ENCODE data around the gene AOX1. TPM values are rescaled to one million over a fixed set of nuclear protein-coding genes. Genes with fewer than 3 reads are reported as not detected.

AOX1 gene
- total RNA-seq, 4 donors from 2014 or later, result 87.3 to 221 (median 135) TPM

DNA sequence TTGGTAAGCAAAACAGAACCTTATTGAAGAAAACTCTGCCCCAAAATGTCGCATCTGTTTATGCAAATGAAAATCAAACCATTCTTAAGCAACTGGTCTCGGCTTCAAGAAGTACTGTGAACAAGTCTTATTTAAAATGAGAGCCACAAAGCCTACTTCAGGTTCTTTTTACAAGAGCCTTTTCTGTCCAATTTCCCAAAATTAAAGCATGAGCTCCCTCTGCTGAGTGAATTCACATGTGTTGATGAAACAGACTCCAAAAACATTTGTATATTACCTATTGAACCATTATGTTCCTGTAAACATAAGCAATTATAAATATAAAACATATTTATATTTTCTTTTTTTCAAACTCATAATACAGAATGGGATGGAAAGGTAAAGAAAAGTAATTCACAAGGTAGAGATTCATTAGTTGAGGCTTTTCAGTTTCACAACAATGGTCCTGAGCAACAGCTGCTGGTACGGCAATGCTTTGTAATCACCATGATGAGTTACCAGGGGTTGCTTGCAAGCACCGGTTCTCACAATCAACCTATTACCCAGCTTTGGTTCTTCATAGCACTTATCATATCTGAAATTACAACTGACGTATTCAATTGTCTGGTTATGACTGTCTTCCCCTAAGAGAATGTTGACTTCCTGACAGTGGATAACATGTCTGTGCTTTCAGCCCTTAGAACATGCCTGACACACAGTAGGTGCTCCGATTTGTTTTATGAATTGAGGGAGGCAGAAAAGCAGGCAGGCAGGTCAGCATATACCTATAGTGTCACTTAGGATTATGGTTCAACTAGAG is 117.5 kb downstream of the AOX1 start:
- Histone ChIP-seq H3K9me3 (no peaks in the 10 kb centered on the region), H3K4me3 (no peak overlapping the region), H3K27me3 (no peaks in the 10 kb centered on the region), H3K36me3 (no peaks in the 10 kb centered on the region), H3K27ac (no peak overlapping the region), H3K4me1 (no peaks in the 10 kb centered on the region)
- 45 to 47% methylated on average over 6 of the region's 6 CpGs for WGBS, 2 donors
- no peak for TF ChIP-seq EP300 (IDR thresholded peaks at IDR 0.05)
- TF ChIP-seq, protein P1, sequence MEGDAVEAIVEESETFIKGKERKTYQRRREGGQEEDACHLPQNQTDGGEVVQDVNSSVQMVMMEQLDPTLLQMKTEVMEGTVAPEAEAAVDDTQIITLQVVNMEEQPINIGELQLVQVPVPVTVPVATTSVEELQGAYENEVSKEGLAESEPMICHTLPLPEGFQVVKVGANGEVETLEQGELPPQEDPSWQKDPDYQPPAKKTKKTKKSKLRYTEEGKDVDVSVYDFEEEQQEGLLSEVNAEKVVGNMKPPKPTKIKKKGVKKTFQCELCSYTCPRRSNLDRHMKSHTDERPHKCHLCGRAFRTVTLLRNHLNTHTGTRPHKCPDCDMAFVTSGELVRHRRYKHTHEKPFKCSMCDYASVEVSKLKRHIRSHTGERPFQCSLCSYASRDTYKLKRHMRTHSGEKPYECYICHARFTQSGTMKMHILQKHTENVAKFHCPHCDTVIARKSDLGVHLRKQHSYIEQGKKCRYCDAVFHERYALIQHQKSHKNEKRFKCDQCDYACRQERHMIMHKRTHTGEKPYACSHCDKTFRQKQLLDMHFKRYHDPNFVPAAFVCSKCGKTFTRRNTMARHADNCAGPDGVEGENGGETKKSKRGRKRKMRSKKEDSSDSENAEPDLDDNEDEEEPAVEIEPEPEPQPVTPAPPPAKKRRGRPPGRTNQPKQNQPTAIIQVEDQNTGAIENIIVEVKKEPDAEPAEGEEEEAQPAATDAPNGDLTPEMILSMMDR (IDR thresholded peaks at IDR 0.05), result peak; percentile 30 to 76 (median 44)
- peak in 1 of 2 donors; percentile 83 for DNase-seq (ENCODE audit: low spot score in 2 of 2)

DNA sequence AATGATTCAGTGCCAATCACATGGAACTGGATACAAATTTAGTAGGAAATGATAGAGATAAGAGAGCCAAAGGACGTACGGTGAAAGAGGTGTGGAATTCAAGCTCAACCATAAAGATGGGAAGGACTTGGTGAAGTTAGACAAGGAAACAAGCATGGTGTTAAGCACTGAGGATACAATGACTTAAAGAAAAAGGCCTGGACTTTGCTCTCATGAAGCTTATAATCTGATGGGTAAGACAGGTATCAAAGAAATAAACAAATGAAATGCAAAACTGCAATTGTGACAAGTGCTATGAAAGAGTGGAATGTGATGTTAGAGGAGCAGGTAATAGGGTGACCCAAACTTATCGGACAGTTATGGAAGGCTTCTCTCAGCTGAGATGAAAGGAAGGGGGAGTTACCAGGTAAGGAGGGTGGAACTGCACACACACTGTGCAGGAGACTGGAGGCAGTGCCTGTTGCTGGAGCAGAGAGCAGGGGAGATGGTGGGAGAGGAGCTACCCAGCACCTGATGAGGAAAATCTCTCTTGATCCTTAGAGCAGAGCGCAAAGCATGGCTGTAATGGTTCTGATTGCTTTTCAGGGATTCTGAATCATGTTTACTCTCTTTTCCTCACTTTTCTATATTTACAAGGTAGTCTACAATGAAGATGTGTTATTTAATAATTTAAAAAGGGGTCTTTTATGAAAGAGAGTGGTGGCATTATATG is 118.3 kb downstream of the AOX1 start:
- no peaks in the 10 kb centered on the region for H3K36me3 ChIP-seq
- TF ChIP-seq EP300 (IDR thresholded peaks at IDR 0.05) (no peak), POLR2A (IDR thresholded peaks at IDR 0.05) (no peak)
- TF ChIP-seq, protein P1 (IDR thresholded peaks at IDR 0.05), result no peak
- no peak overlapping the region for H3K4me3 ChIP-seq
- DNase-seq (ENCODE audit: low spot score in 2 of 2), result no peak
- no peaks in the 10 kb centered on the region for H3K27me3 ChIP-seq
- H3K27ac ChIP-seq, result no peak overlapping the region
- 48 to 51% methylated on average over 4 of the region's 4 CpGs for WGBS, 2 donors
- no peaks in the 10 kb centered on the region for H3K4me1 ChIP-seq
- H3K9me3 ChIP-seq, result no peaks in the 10 kb centered on the region

DNA sequence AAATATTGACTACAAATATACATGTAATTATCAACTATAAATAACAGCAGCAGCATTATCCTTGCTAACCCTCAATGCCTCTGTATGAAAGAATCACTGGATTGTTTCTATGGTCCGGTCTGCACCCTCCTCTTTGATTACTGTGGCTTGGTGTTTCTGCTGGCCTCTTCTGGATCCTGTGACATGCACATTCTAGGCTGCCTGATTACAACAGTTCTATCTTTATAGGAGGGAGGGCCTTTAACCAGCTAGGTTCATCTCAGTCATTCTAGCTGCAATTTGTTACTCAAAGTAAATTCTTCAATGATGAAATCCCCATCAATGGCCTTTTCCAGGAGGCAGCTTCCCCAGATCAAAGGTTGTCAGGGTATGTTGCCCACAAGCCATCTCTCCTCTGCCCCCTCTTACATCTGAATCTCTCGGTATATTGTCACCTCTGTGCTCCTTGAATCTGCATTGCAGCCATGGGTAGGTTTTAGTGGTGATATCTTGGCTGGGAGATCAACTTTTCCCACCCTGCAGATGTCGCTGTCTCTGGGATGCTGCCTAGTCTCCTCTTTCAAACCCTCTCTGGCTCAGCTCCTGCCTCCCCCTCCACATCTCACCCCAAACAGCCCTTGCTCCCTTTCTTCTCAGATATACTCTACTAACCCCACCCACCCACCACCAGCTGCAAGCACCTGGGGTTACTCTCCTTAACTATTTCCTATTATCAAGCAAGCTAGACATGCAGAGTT is 119.7 kb downstream of the AOX1 start:
- H3K4me1 ChIP-seq, result no peaks in the 10 kb centered on the region
- no peaks in the 10 kb centered on the region for H3K27me3 ChIP-seq
- TF ChIP-seq EP300 (IDR thresholded peaks at IDR 0.05), result no peak
- DNase-seq (ENCODE audit: low spot score in 2 of 2), result no peak
- no peaks in the 10 kb centered on the region for H3K36me3 ChIP-seq
- no peak overlapping the region for H3K4me3 ChIP-seq
- 34 to 45% methylated on average over 3 of the region's 3 CpGs for WGBS, 2 donors
- H3K27ac ChIP-seq, result no peak overlapping the region
- no peaks in the 10 kb centered on the region for H3K9me3 ChIP-seq

DNA sequence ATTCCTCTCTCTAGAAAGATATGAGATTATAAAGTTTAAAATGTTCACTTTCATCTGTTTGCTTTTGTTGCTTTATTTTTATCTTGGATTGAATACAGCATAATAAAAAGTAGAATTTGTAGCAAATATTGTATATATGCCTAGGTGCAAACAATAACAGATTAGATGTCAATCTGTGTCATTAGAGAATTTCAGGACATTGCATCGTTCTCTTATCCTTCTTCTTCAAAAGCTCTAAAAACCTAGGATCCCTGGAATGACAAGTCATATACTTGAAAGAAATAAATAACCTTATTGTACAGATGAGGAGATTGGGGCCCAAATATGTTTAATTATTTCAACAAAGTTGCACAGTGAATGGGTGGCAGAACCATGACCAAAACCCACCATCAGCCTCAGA is 123.1 kb downstream of the AOX1 start:
- no peak overlapping the region for H3K4me3 ChIP-seq
- H3K4me1 ChIP-seq, result peaks cover 0 to 10% (median 0%) of the 10 kb centered on the region in 4 donors
- WGBS, 2 donors, result 81 to 84% methylated on average over 1 of the region's 1 CpG
- no peaks in the 10 kb centered on the region for H3K36me3 ChIP-seq
- TF ChIP-seq, protein P1 (IDR thresholded peaks at IDR 0.05), result no peak
- TF ChIP-seq EP300 (IDR thresholded peaks at IDR 0.05), result no peak
- TF ChIP-seq POLR2A (IDR thresholded peaks at IDR 0.05), result no peak
- no peaks in the 10 kb centered on the region for H3K27me3 ChIP-seq
- H3K27ac ChIP-seq, result no peak overlapping the region
- no peak for DNase-seq (ENCODE audit: low spot score in 2 of 2)
- H3K9me3 ChIP-seq, result no peaks in the 10 kb centered on the region

DNA sequence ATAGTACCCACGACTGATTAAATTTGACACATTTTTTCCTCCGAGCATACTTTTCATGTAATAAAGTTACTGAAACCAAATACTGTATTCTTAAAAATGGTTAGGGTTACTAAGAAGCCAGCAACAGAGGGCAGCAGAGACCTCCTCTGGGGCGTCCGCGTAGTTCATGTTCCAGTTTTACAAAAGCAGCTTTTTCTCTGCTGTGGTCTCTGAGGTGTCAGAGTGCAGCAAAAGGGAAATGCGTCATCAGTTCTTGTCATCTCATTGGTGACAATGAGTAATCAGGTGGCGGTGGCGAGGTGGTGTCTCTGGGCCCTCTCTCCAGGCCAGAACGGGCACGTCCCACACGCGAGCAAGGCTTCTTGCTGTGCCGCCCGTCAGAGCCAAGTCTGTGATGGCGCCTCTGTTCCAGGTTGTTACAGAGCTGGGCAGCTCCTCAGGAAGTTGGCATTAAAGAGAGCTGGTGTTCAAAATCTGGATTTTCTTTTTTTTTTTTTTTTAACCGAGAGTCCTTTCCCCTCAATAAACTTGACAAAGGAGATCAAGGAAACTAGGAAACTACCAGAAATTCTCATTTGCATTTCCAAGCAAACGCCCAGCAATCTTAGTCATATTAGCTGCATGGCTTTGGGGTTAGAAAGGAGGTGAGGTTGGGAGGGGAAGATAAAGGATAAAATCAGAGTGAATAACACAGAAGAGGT is 127.3 kb downstream of the AOX1 start:
- peaks cover 0 to 10% (median 0%) of the 10 kb centered on the region in 4 donors for H3K4me1 ChIP-seq
- no peaks in the 10 kb centered on the region for H3K9me3 ChIP-seq
- no peaks in the 10 kb centered on the region for H3K36me3 ChIP-seq
- peak; percentile 91 to 92 for TF ChIP-seq EP300 (IDR thresholded peaks at IDR 0.05)
- TF ChIP-seq POLR2A (IDR thresholded peaks at IDR 0.05), result peak; percentile 68 to 69
- TF ChIP-seq, protein P1 (IDR thresholded peaks at IDR 0.05), result peak; percentile 75 to 87 (median 83)
- H3K27ac ChIP-seq, result peak overlapping the region; percentile 46 to 82 (median 76)
- H3K27me3 ChIP-seq, result no peaks in the 10 kb centered on the region
- peak; percentile 61 to 90 for DNase-seq (ENCODE audit: low spot score in 2 of 2)
- peak overlapping the region; percentile 9 to 54 (median 36) for H3K4me3 ChIP-seq
- WGBS, 2 donors, result 3% methylated on average over 17 of the region's 17 CpGs
